Forelimb muscle (tissue), 1 donor: ENCODE data around the gene RO60. TPM values are rescaled to one million over a fixed set of nuclear protein-coding genes. Genes with fewer than 3 reads are reported as not detected.

ENCODE experiments used
- DNase-seq: peaks from one replicate; pipeline ENCODE4 v3.0.0-alpha.2; 2013; ENCODE audit warnings: low read depth
- polyA plus RNA-seq: library from polyadenylated mRNA; unstranded; fragments of 120-200 nt; gene quantifications from one replicate; pipeline ENCODE4 v1.2.1, GENCODE V29; 2013; ENCODE audit not compliant: insufficient read length

RO60 gene
- polyA plus RNA-seq, 1 donor: 28.8 TPM

GRCh38 chr1:193108471-193108870 lies 49.1 kb downstream of the RO60 start:
- DNase-seq: no peak

Other genes starting within 250 kb of the RO60 start
- 36.3 TPM for gene UCHL5, start 252 bp upstream of the RO60 start, polyA plus RNA-seq
- 15.5 TPM for gene GLRX2, start 45.8 kb downstream of the RO60 start, polyA plus RNA-seq
- 26.2 TPM for gene CDC73, start 62.4 kb downstream of the RO60 start, polyA plus RNA-seq
- 7.9 TPM for gene B3GALT2, start 127.0 kb downstream of the RO60 start, polyA plus RNA-seq